GM12874 (cell line): ENCODE measurements around the gene COX5A.
A peak's percentile ranks its signal among the peaks of the same experiment; 100 is the strongest.

Experiments used
- TF ChIP-seq, protein P1 (sequence below): IDR thresholded peaks from 2 replicates; pipeline ENCODE4 v1.5.1; 2011; ENCODE audit warnings: low read depth, mild to moderate bottlenecking, control low read depth, low read length, moderate library complexity; ENCODE audit not compliant: insufficient read depth

The COX5A gene

DNA sequence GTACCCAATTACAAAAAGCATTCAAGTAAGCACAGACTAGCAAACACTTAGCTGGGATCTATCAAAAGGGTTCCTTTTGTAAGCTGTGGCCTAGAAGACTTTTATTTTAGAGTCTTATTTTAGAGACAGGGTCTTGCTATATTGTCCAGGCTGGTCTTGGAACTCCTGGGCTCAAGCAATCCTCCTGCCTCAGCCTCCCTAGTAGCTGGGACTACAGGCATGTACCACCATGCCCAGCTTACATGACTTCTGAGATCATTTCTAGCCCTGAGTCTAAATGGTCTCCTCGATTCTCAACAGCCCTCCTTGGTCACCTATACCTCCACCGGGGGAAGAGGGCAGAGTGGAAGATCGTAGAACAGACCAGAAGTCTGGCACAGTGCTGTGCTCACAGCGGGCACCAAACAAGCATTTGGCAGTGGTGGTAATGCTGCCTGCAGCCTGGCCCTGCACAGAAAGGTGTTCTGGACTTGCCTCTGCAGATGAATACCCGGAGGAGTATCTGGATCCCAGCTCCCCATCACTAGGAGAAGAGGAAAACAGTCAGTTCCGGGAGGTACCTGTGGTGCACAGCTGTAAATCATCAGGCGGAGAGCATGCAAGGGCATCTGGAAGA is 33.6 kb downstream of the COX5A start:
- TF ChIP-seq, protein P1, sequence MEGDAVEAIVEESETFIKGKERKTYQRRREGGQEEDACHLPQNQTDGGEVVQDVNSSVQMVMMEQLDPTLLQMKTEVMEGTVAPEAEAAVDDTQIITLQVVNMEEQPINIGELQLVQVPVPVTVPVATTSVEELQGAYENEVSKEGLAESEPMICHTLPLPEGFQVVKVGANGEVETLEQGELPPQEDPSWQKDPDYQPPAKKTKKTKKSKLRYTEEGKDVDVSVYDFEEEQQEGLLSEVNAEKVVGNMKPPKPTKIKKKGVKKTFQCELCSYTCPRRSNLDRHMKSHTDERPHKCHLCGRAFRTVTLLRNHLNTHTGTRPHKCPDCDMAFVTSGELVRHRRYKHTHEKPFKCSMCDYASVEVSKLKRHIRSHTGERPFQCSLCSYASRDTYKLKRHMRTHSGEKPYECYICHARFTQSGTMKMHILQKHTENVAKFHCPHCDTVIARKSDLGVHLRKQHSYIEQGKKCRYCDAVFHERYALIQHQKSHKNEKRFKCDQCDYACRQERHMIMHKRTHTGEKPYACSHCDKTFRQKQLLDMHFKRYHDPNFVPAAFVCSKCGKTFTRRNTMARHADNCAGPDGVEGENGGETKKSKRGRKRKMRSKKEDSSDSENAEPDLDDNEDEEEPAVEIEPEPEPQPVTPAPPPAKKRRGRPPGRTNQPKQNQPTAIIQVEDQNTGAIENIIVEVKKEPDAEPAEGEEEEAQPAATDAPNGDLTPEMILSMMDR = no peak

DNA sequence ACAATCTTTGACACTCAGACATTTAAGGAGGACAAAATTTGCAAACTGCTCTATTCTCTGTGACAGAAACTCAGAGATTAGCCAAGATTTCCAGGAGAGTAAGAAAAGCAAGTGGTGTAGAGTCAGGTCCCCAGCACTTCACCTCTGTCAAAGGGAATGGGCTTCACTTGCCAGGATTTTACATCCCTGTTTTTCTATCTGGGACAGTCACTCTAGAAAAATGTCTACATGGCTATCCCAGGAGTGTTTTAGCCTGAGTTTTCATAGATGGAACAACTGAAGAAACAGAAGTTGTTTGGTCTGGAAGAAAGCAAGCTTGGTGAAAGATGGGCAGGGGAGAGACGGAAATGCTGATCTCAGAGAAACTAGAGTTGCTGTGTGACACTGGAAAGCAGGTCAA is 34.2 kb downstream of the COX5A start:
- TF ChIP-seq, protein P1 = no peak

DNA sequence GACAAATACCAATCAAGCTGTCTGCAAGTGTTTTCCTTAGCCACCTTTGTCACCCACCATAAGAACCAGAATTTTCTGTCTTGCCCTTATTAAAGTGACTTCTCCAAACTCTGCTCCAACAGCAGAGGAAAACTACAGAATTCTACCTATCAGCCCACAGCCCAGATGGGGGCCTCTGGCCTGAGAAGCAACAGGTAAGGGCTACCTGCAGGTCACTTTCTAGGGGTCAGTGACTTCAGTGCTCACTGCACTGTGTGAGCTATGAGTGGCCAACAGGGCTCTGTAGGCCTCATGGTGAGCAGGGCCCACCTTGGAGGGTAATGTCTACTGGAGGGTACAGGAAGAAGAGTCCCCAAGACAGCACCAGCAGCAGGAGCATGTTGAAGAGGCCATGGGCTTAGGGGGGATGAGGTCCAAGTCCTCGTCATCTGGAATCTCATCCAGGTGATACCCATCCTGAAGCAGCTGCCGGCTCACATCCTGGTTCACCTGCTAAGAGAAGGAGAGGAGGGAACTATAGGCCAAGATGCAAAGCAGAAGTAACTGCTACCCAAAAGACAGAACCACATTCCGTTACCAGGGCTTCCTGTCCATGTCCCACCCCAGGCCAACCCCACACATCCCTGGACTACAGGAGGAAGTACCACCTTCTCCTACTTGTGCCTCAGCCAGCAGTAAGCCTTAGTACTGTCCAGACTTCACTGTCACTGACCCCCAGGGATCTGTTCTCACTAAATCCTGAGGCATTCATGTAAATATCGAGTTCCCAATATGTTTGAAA is 35.4 kb downstream of the COX5A start:
- TF ChIP-seq, protein P1 = no peak

DNA sequence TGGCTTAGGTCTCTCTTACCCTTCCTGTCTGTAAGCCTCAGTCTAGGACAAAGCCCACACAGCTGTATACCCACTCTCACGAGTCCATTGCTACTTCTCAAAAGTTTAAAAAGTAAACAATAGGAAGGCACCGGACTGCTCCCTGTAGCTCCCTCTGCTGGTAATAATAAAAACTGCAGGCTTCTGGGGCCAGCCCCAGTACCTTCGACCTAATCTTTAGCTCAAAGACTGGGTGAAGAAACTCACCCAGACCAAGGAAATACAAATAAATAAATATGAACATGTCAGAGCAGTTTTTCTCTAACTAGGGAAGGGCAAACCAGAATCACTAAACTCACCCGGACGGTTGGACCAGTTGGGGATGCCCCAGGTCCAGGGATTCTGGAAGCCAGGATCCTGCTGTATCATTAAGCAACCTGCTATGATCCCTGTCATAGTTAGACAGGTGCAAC is 36.2 kb downstream of the COX5A start:
- TF ChIP-seq, protein P1 = peak; percentile 68

DNA sequence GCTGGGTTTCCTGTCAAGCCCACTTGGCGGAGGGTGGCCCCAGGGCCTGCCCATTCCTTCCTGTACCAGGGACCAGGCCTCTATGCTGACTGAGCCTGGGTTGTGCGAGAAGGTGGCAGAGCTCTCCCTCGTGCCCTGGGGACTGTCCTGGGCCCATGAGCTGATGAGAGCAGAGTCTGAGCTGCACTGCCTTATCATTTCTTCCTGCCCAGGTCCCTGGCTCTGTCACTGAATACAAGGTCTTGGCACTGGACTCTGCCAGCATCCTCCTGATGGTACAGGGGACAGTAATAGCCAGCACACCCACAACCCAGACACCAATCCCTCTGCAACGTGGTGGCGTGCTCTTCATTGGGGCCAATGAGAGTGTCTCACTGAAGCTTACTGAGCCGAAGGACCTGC is 40.6 kb downstream of the COX5A start:
- TF ChIP-seq, protein P1 = no peak

DNA sequence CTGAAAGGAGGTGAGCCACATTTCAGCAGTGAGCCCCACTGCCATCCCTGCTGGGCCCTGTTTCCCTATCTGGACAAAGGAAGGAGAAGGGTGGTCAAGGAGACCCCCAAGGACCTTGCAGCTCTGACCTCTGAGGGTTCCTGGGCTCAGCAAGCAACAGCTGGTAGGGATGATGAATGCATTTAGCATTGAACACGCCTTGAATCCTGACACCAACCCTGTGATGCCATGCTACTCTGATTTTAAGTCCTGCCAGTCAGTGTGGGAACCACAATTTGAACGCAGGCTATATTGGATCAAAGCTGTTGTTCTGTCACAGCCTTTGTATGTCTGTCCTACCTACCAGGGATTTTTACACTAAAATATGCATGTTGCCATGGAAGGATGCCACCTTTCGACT is 41.6 kb downstream of the COX5A start:
- TF ChIP-seq, protein P1 = no peak

DNA sequence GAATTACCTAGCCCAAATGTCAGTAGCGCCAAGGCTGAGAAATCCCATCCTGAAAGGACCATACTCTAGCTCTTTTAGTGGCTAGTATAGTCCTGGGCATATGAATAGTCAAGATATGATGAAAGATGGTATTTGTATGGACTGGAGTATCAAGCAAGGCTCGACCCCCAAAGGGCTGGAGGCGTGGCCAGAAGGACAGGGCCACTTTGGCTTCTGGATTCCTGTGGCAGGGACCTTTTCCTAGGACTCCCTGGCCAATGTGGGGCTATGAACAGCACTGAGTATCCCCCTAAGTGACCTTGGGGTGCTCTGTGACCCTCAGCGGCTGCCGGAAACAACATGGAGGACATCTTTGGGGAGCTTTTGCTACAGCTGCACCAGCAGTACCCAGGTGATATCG is 42.0 kb downstream of the COX5A start:
- TF ChIP-seq, protein P1 = no peak
